Tibial artery (tissue), 4 donors: ENCODE measurements around the gene MB.

Experiments
- DNase-seq, 2 donors: peaks; one replicate each; pipeline ENCODE4 v3.0.0-alpha.2; 2019
- H3K27ac ChIP-seq, 2 donors: fragments of 200-600 bp; sonication (generic) in 1 of 2; 1 replicate in 1 of 2; 2 replicates in 1 of 2; pipeline ENCODE4 v1.5.1; 2018 to 2019; ENCODE audit warnings: mild to moderate bottlenecking in 1 of 2
- H3K27me3 ChIP-seq, 2 donors: fragments of 200-600 bp; sonication (generic) in 1 of 2; one replicate each; pipeline versions ENCODE4 v1.5.1 to v1.6.0; 2016 to 2019
- H3K36me3 ChIP-seq, 3 donors: fragments of 200-600 bp; sonication (generic) in 2 of 3; one replicate each; pipeline ENCODE4 v1.5.1; 2016 to 2019; ENCODE audit warnings: mild to moderate bottlenecking in 2 of 3
- H3K4me1 ChIP-seq, 4 donors: fragments of 200-600 bp; sonication (generic) in 2 of 4; 1 replicate in 3 of 4; 2 replicates in 1 of 4; pipeline ENCODE4 v1.5.1; 2016 to 2019
- H3K4me3 ChIP-seq, 2 donors: fragments of 200-600 bp; sonication (generic) in 1 of 2; 1 replicate in 1 of 2; 2 replicates in 1 of 2; pipeline ENCODE4 v1.5.1; 2018 to 2019; ENCODE audit warnings: mild to moderate bottlenecking in 2 of 2
- H3K9me3 ChIP-seq, 3 donors: fragments of 200-600 bp; sonication (generic) in 1 of 3; one replicate each; pipeline ENCODE4 v1.5.1; 2016 to 2019
- intact Hi-C: fragments of 100-400 bp; cut with DNase I; formaldehyde crosslinking; loops from one replicate; pipeline ENCODE4 v1.15.0; 2023; ENCODE audit warnings: low total_unique reads
- TF ChIP-seq, protein P1 (sequence below), 2 experiments: fragments of 200-600 bp in 1 of 2; fragments of 450-650 bp in 1 of 2; IDR thresholded peaks; one replicate each; pipeline ENCODE4 v1.5.1; 2017 to 2019; ENCODE audit warnings: antibody characterized with exemption in 2 of 2, mild to moderate bottlenecking in 1 of 2, moderate library complexity in 1 of 2

Gene MB

DNA sequence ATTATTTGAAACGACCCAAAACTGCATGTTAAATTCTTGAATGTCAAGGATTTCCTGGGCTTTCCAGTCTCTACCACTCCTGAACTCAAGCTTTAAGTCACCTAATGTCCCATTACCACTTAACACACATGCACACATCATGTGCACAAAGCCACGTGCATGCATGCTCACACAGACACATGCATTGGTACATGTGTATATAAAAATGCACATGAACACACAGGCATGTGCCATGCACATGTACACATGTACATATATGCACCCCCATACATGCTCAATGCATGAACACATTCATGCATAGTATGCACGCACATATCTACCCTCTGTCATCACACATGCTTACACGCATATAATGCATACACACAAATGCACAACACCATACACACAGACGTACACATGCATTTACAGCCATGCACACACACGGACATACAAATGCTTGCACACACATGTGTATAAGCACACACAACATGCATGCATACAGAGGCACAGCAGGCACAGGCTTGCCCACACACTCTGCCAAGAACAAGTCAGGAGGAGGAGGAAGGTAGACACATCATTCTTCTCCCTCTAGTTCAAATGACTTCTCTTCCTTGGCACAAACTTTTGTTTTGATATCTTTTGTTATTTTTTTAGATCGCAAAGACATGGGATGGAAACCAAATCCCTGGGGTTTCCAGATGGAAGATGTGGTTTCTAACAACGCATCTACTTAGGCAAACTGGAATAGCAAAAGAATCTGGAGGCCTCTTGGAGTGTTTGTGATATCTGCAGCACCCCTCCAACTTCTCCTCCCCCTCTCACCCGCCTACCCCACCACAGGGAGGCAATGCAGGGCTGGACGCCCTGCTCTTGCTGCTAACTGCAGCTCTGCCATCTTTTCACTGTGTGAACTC lies 51.9 kb downstream of the MB start:
- intact Hi-C loops: no loop called here

DNA sequence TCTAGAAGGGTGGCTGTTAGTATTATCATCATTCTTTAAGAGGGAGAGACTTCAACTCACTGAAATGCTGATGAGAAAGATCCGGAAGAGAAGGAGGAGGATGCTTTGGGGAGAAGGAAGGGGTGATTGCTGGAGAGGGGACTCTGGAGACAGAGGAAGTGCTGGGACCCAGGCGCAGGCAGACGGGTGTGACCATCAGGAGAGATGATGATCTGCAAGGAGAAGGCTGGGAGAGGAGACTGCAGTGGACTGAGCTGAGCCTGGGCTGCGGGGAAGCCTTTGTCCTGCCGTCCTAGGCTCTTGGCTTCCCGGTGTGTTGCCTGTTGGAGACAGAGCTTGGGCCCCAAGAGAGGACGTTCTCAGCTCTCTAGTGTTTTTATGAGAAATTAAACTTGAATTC lies 53.9 kb downstream of the MB start:
- peaks cover 0 to 19% of the 10 kb centered on the region in 2 donors for H3K27me3 ChIP-seq
- no peaks in the 10 kb centered on the region for H3K36me3 ChIP-seq
- intact Hi-C loops: no loop called here
- H3K4me1 ChIP-seq: no peaks in the 10 kb centered on the region
- no peak overlapping the region for H3K4me3 ChIP-seq
- TF ChIP-seq, protein P1, sequence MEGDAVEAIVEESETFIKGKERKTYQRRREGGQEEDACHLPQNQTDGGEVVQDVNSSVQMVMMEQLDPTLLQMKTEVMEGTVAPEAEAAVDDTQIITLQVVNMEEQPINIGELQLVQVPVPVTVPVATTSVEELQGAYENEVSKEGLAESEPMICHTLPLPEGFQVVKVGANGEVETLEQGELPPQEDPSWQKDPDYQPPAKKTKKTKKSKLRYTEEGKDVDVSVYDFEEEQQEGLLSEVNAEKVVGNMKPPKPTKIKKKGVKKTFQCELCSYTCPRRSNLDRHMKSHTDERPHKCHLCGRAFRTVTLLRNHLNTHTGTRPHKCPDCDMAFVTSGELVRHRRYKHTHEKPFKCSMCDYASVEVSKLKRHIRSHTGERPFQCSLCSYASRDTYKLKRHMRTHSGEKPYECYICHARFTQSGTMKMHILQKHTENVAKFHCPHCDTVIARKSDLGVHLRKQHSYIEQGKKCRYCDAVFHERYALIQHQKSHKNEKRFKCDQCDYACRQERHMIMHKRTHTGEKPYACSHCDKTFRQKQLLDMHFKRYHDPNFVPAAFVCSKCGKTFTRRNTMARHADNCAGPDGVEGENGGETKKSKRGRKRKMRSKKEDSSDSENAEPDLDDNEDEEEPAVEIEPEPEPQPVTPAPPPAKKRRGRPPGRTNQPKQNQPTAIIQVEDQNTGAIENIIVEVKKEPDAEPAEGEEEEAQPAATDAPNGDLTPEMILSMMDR (IDR thresholded peaks at IDR 0.05): no peak
- no peak for DNase-seq
- H3K9me3 ChIP-seq: no peaks in the 10 kb centered on the region
- no peak overlapping the region for H3K27ac ChIP-seq

More for the DNA sequence above, 51.9 kb downstream of the MB start:
- DNase-seq: no peak
- Histone ChIP-seq H3K27ac (no peak overlapping the region), H3K27me3 (peaks cover 0 to 25% of the 10 kb centered on the region in 2 donors), H3K9me3 (no peaks in the 10 kb centered on the region), H3K4me3 (no peak overlapping the region), H3K4me1 (no peaks in the 10 kb centered on the region), H3K36me3 (no peaks in the 10 kb centered on the region)
- TF ChIP-seq, protein P1 (IDR thresholded peaks at IDR 0.05): no peak

DNA sequence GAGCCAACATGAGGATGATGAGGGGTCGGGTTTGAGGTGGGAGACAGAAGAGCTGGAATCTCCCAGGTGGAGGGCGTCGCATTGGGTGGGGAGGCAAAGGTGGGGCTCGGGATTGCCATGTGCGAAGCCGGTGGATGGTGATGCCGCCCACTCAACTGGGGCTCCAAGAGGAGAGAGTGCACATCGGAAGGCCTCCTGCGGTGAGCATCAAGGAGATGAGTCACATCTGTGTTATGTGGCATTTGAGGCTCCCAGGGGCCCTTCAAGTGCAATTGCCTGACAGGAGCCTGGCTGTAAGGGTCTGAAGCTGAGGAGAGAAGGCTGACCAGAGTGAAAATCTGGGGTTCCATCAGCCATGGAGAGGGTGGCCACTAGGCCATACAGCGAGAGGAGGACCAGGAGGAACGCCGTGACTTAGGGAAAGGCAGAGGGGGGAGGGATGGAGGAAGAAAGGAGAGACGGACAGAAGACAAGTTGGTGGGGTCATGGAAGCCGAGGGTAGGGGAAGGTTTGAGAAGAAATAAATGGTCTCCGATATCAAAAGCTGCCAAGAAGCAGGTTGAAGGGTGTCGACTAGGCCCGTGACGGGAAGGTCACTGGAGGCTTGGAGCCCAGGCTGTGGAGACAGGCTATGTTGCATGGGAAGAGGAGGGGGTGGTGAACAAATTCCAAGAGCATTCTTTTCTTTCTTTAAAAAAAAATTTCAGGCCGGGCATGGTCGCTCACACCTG lies 55.2 kb downstream of the MB start:
- intact Hi-C loops: no loop called here
- H3K4me3 ChIP-seq: no peak overlapping the region
- no peak for DNase-seq

DNA sequence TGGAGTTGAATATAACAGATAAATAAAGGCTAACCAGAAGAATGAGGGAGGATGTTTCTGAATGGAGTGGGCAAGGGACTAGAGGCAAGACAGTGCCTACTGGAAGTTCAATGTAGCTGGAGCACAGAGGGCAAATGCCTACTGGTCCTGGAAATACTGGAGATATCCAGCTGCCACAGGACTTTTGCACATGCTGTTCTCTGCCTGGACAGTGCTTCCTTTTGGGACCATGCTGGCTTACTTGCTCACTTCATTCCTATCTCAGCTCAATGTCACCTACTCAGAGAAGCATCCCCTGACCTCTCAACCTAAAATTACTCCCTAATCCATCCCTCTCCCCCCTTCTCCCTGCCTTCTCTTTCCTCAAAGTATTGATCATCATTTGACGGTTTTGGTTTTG lies 56.3 kb downstream of the MB start:
- Histone ChIP-seq H3K4me3 (no peak overlapping the region), H3K27me3 (peaks cover 0 to 10% of the 10 kb centered on the region in 2 donors), H3K9me3 (no peaks in the 10 kb centered on the region), H3K4me1 (no peaks in the 10 kb centered on the region), H3K36me3 (no peaks in the 10 kb centered on the region), H3K27ac (no peak overlapping the region)
- TF ChIP-seq, protein P1 (IDR thresholded peaks at IDR 0.05): no peak
- intact Hi-C loops: no loop called here
- DNase-seq: no peak

More for the DNA sequence above, 55.2 kb downstream of the MB start:
- Histone ChIP-seq H3K27me3 (peaks cover 0 to 10% of the 10 kb centered on the region in 2 donors), H3K9me3 (no peaks in the 10 kb centered on the region), H3K27ac (no peak overlapping the region), H3K36me3 (no peaks in the 10 kb centered on the region), H3K4me1 (no peaks in the 10 kb centered on the region)
- TF ChIP-seq, protein P1 (IDR thresholded peaks at IDR 0.05): no peak

DNA sequence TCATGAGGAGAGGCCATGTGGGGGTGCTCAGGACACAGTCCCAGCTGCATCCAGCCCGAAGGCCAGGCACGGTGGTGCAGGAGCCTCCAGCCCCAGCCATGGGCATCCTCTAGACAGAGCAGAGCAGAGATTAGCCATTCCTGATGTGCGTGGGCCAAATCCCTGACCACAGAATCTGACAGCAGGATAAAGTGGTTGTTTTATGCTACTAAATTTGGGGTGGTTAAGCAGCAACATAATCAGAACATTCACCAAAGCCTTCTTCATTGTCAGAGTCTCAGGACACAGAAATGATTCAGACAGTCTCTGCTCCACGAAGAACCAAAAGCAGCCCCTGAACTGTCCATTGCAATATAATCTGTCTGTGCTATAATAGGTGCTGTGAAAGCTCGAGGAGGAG lies 56.8 kb downstream of the MB start:
- Histone ChIP-seq H3K4me3 (no peak overlapping the region), H3K4me1 (no peaks in the 10 kb centered on the region), H3K9me3 (no peaks in the 10 kb centered on the region), H3K27me3 (peaks cover 0 to 10% of the 10 kb centered on the region in 2 donors), H3K36me3 (no peaks in the 10 kb centered on the region), H3K27ac (no peak overlapping the region)
- intact Hi-C loops: no loop called here
- TF ChIP-seq, protein P1 (IDR thresholded peaks at IDR 0.05): no peak
- no peak for DNase-seq
